Endodermal cell (in vitro differentiated cells): ENCODE results near the gene ZBTB20. TPM values are rescaled to one million over a fixed set of nuclear protein-coding genes. Genes with fewer than 3 reads are reported as not detected.

ENCODE experiments used
- DNase-seq: peaks from one replicate; pipeline ENCODE4 v3.0.0-alpha.2; 2017
- H3K27ac ChIP-seq: 2 replicates; pipeline ENCODE4 v1.5.1; 2013; ENCODE audit warnings: mild to moderate bottlenecking, low read depth, low read length, moderate library complexity
- H3K27me3 ChIP-seq: 2 replicates; pipeline ENCODE4 v1.6.1; 2013; ENCODE audit warnings: mild to moderate bottlenecking, low read length, moderate library complexity; ENCODE audit not compliant: insufficient read depth, control insufficient read depth, poor library complexity, severe bottlenecking
- H3K36me3 ChIP-seq: 2 replicates; pipeline ENCODE4 v1.7.0; 2013; ENCODE audit warnings: mild to moderate bottlenecking, low read length, moderate library complexity; ENCODE audit not compliant: control insufficient read depth, insufficient read depth
- H3K4me1 ChIP-seq: one replicate; pipeline ENCODE4 v1.7.0; 2013; ENCODE audit warnings: low read length; ENCODE audit not compliant: control insufficient read depth, insufficient read depth
- H3K4me3 ChIP-seq: 2 replicates; pipeline ENCODE4 v1.5.1; 2013; ENCODE audit warnings: mild to moderate bottlenecking, low read length, moderate library complexity
- H3K9ac ChIP-seq: 2 replicates; pipeline ENCODE4 v1.6.1; 2013; ENCODE audit warnings: mild to moderate bottlenecking, low read length, moderate library complexity; ENCODE audit not compliant: poor library complexity, severe bottlenecking; ENCODE audit errors: extremely low read depth
- H3K9me3 ChIP-seq: 2 replicates; pipeline ENCODE4 v1.6.1; 2013; ENCODE audit warnings: mild to moderate bottlenecking, low read length, moderate library complexity; ENCODE audit not compliant: control insufficient read depth
- H3K27ac Mint-ChIP-seq: 2 replicates; pipeline ENCODE4 v1.8.0; 2020; ENCODE audit warnings: mixed read lengths
- H3K27me3 Mint-ChIP-seq: 2 replicates; pipeline ENCODE4 v1.8.0; 2021; ENCODE audit warnings: mild to moderate bottlenecking, mixed read lengths; ENCODE audit not compliant: insufficient read depth
- H3K36me3 Mint-ChIP-seq: 2 replicates; pipeline ENCODE4 v1.8.0; 2020; ENCODE audit warnings: low read depth, mixed read lengths
- H3K4me1 Mint-ChIP-seq: 2 replicates; pipeline ENCODE4 v1.8.0; 2020; ENCODE audit warnings: mixed read lengths
- H3K4me3 Mint-ChIP-seq: 2 replicates; pipeline ENCODE4 v1.8.0; 2020; ENCODE audit warnings: mild to moderate bottlenecking, moderate library complexity, mixed read lengths
- H3K9me3 Mint-ChIP-seq: 2 replicates; pipeline ENCODE4 v1.8.0; 2020; ENCODE audit warnings: mild to moderate bottlenecking, mixed read lengths
- WGBS, 2 experiments: methylation state at CpG; one replicate each; pipeline versions ENCODE4 v1.1.5 to v1.1.7; 2013; ENCODE audit warnings: missing lambda C conversion rate in 2 of 2, mixed read lengths in 1 of 2; ENCODE audit not compliant: insufficient coverage in 1 of 2, insufficient read length in 1 of 2; 5-methylcytosine and 5-hydroxymethylcytosine counted together
- total RNA-seq, 2 donors: library from RNA; stranded (reverse); fragmentation: NEBNext Ultra II Directional in 1 of 2; extraction: Animal tissue kit (Norgen Biotek cat#: 25700) in 1 of 2; gene quantifications; 2 replicates in 1 of 2; 3 replicates in 1 of 2; pipeline ENCODE4 v1.2.1, GENCODE V29; 2021
- TF ChIP-seq, protein P1 (sequence below): fragments of 200-600 bp; sonication (generic); conservative IDR thresholded peaks from 2 replicates; pipeline ENCODE4 v1.5.0; 2021; ENCODE audit warnings: antibody characterized with exemption, mild to moderate bottlenecking

The ZBTB20 gene
- total RNA-seq, 2 donors from 2014 or later = 1.6 to 2.9 TPM

DNA sequence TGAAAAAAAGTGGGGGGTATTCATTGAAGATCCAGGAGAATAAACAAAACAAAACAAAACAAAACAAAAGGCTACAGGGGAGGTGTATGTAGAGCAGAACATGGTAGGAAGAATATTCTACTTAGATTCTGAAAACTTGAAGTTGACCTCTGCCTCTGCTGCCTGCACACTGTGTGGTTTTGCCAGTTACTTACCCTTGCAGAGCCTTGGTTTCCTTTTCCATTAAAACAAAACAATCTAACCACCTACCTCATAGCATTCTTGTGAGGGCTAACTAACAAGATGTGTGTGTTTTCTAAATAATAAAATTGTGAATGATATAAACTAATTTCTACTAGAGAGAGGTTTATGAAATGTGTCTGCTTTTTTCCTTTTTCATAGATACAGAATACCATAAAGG lies 430.2 kb downstream of the ZBTB20 start:
- H3K9me3 Mint-ChIP-seq = no peaks in the 10 kb centered on the region
- Histone ChIP-seq H3K36me3 (no peaks in the 10 kb centered on the region), H3K4me3 (no peak overlapping the region), H3K4me1 (no peaks in the 10 kb centered on the region), H3K9ac (no peak overlapping the region), H3K27ac (no peak overlapping the region), H3K27me3 (no peaks in the 10 kb centered on the region), H3K9me3 (no peaks in the 10 kb centered on the region)
- DNase-seq = no peak
- H3K36me3 Mint-ChIP-seq = no peaks in the 10 kb centered on the region
- no peak overlapping the region for H3K4me3 Mint-ChIP-seq
- H3K27ac Mint-ChIP-seq = no peak overlapping the region
- H3K4me1 Mint-ChIP-seq = peaks cover 4% of the 10 kb centered on the region
- no peaks in the 10 kb centered on the region for H3K27me3 Mint-ChIP-seq
- TF ChIP-seq, protein P1, sequence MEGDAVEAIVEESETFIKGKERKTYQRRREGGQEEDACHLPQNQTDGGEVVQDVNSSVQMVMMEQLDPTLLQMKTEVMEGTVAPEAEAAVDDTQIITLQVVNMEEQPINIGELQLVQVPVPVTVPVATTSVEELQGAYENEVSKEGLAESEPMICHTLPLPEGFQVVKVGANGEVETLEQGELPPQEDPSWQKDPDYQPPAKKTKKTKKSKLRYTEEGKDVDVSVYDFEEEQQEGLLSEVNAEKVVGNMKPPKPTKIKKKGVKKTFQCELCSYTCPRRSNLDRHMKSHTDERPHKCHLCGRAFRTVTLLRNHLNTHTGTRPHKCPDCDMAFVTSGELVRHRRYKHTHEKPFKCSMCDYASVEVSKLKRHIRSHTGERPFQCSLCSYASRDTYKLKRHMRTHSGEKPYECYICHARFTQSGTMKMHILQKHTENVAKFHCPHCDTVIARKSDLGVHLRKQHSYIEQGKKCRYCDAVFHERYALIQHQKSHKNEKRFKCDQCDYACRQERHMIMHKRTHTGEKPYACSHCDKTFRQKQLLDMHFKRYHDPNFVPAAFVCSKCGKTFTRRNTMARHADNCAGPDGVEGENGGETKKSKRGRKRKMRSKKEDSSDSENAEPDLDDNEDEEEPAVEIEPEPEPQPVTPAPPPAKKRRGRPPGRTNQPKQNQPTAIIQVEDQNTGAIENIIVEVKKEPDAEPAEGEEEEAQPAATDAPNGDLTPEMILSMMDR = no peak

DNA sequence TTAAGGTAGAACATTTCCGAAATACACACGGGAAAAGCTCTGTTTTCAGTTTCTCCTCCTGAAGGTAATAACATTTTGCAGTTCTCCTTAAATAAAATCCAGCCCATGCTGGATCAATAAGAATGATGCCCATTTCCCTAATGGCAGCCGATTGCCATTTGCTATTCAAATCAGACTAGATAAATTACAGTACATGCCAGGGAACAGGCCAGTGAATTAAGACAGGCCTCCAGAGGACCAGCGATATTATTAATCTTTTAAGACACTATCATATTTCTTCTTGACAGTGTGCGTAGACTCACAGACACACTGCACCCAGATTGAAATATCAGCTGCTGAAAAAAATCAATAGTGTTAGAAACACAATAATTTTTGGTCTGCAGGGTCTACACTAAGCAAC lies 431.0 kb downstream of the ZBTB20 start:
- no peaks in the 10 kb centered on the region for H3K36me3 Mint-ChIP-seq
- no peak overlapping the region for H3K27ac Mint-ChIP-seq
- DNase-seq = no peak
- peaks cover 4% of the 10 kb centered on the region for H3K4me1 Mint-ChIP-seq
- no peak overlapping the region for H3K9ac ChIP-seq
- no peaks in the 10 kb centered on the region for H3K27me3 ChIP-seq
- H3K4me3 Mint-ChIP-seq = no peak overlapping the region
- H3K9me3 ChIP-seq = no peaks in the 10 kb centered on the region
- no peak overlapping the region for H3K27ac ChIP-seq
- TF ChIP-seq, protein P1 = no peak
- no peaks in the 10 kb centered on the region for H3K27me3 Mint-ChIP-seq
- WGBS, 2 experiments = 87 to 90% methylated on average over 5 of the region's 5 CpGs
- no peak overlapping the region for H3K4me3 ChIP-seq
- H3K9me3 Mint-ChIP-seq = no peaks in the 10 kb centered on the region
- H3K4me1 ChIP-seq = no peaks in the 10 kb centered on the region
- H3K36me3 ChIP-seq = no peaks in the 10 kb centered on the region

DNA sequence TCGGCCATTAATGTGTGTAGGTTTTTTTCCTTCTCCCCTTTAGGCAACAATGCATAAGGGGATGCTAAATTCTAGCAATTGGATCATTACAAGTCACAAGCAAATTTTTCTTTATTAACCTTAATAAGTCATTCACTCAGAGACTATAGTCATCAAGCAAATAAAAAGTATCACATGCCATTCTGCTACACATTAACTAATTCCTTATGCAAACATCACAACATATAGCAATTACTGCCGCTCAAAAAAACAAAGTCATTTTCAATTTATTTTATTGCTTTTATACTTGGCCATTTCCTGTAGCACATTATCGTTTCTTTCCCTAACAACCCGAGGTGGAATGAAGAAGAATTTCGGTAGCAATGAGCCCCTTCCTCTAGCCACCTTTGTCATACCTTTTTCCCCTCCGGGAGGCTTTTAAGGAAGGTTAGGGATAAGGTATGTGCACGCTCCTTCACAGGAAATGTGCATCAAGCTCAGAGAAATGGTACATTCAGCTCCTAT lies 432.1 kb downstream of the ZBTB20 start:
- no peak overlapping the region for H3K4me3 ChIP-seq
- DNase-seq = no peak
- H3K27me3 Mint-ChIP-seq = no peaks in the 10 kb centered on the region
- H3K4me1 ChIP-seq = no peaks in the 10 kb centered on the region
- TF ChIP-seq, protein P1 = no peak
- no peaks in the 10 kb centered on the region for H3K36me3 ChIP-seq
- no peaks in the 10 kb centered on the region for H3K27me3 ChIP-seq
- no peak overlapping the region for H3K9ac ChIP-seq
- H3K4me3 Mint-ChIP-seq = no peak overlapping the region
- H3K9me3 Mint-ChIP-seq = no peaks in the 10 kb centered on the region
- 85 to 89% methylated on average over 1 to 7 of the region's 7 CpGs for WGBS, 2 experiments
- no peak overlapping the region for H3K27ac ChIP-seq
- no peaks in the 10 kb centered on the region for H3K9me3 ChIP-seq
- no peak overlapping the region for H3K27ac Mint-ChIP-seq
- no peaks in the 10 kb centered on the region for H3K36me3 Mint-ChIP-seq
- H3K4me1 Mint-ChIP-seq = peaks cover 4% of the 10 kb centered on the region
